ENCODE measurements around the gene ERC1.
"Not testable (repeated sequence)": the region's sequence is repeated elsewhere in the genome, so short reads cannot be mapped to it uniquely, and the experiment has no call there.

ERC1 gene

GRCh38 chr12:1034243-1034642 lies 43.2 kb downstream of the ERC1 start:
- DNase-seq = no peak

GRCh38 chr12:1034751-1035457 lies 43.9 kb downstream of the ERC1 start:
- DNase-seq = no peak

DNA sequence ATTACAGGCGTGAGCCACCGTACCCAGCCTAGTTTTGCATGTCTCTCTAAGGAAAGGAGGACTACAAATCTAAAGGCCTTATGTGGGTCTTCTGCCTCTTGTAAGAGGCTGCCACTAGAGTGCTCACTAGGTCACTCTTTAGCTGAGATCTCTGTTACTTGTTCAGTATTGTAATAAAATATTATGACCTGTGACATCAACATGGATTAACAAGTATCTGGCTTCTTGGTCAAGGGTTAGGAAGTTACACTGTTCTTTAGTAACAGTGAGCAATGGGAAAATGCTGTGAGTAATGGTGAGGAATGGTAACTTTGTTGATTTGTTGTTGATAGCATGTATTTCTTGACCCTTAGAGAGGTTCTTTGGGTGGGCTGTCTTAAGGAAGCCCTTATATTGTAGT lies 50.5 kb downstream of the ERC1 start:
- DNase-seq = no peak

DNA sequence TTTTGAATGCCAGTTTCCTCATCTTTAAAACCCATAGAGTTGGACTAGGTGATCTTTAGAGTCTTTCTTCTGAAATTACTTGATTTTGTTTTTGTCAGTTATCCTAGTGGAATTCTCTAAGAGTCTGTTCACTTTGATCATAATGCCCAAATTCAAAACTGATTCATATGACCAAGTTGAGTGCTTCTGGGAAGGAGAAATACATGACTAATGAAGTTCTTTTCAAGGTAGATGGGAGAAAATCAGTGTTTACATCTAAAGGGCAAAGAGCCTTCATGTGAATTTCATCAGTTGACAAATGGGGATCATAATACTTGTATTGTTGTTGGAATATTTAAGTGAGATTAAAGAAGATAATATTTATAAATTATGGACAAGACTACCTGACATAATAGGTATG lies 53.2 kb downstream of the ERC1 start:
- no peak for DNase-seq

DNA sequence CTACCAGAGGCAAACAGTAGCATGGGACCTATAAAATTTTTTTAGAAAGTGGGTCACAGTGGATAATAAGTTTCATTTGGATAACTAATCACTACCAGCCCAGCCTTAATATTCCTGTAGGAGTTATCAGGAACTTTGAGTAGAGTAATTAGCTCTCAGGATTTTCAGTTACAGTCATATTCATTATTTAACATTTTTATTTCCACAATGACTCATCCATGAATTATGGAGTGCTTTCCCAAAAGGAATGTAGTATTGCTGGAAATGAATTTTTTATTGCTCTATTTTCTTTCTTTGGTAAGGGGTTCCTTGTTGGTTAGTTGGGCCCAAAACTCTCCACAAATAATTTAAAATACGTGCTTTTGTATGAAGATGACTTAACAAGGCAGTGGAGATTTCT lies 53.7 kb downstream of the ERC1 start:
- DNase-seq = no peak

GRCh38 chr12:1046727-1047126 lies 55.7 kb downstream of the ERC1 start:
- DNase-seq = no peak

DNA sequence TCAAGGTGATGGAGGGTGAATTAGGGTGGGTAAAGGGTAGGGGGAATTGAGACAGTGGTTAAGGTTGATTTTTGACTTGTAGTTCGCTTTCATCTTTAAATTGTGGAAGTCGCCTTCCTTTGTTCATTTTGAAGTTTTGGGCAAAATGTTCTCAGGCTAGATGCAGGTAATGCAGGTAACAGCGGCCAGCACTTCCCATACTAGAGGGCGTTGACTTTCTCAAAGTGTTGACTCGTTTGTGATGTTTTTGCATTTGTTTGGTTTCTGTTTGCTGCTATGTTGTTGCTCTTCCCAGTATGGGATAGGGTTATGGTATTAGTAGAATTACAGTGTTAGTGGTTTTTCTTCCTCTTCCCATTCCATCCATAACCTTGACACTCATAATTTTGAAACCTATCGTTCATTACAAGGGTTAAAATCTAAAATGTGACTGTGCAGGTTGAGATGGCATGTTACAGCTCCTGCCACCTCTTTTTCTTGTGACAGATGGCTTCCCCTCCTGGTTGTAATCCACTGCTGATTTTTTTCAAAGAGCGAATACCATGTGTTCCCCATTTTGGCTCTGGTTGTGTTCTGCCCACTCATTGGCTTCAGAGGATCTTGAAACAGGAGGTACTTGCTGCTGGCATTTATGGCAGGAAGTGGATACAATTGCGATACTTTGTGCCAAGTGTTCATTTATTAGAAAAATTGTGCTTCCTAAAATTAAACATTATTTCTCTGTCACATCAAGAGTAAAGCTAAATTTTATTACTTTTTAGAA lies 57.1 kb downstream of the ERC1 start:
- DNase-seq = no peak

DNA sequence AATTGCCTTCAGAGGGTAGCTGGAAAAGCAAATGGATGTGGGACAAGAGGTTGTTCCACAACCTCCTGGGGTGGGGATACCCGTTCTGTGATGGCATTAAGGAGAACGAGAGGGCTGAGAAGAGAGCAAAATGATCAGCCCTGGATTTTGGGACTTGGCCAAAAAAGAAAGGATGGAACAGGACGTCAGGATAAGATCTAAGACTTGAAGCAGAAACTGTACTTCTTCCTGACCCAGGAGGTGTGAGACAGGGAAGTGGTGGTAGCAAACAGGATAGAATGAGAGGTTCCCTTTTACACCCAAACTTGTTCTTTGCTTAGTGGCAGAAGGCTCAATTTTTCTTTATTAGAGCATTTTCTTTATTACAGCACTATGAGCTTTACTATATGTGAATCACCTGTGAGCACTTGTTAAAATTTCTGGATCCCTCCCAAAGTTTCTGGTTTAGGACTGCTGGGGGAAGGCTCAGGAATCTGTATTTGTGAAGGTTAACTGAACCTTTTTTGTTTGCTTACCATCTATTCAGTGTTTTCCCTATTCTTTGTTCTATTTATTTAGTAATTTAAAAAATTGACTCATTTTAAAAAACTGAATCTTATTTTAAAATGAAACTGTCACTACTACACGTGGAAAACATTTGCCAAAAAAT lies 59.2 kb downstream of the ERC1 start:
- no peak for DNase-seq

DNA sequence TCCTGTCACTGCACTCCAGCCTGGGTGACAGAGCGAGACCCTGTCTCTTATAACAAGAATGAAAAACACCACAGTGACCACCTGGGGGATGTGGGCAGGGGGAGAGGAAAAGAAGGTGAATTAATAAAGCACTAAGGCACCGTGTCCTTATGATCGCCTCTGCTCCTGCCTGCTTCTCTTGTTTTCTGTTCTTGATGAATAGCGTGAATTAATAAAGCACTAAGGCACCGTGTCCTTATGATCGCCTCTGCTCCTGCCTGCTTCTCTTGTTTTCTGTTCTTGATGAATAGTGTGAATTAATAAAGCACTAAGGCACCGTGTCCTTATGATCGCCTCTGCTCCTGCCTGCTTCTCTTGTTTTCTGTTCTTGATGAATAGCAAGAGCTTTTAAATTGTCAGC lies 60.6 kb downstream of the ERC1 start:
- not testable (repeated sequence) for DNase-seq

GRCh38 chr12:1053690-1054089 lies 62.7 kb downstream of the ERC1 start:
- no peak for DNase-seq

DNA sequence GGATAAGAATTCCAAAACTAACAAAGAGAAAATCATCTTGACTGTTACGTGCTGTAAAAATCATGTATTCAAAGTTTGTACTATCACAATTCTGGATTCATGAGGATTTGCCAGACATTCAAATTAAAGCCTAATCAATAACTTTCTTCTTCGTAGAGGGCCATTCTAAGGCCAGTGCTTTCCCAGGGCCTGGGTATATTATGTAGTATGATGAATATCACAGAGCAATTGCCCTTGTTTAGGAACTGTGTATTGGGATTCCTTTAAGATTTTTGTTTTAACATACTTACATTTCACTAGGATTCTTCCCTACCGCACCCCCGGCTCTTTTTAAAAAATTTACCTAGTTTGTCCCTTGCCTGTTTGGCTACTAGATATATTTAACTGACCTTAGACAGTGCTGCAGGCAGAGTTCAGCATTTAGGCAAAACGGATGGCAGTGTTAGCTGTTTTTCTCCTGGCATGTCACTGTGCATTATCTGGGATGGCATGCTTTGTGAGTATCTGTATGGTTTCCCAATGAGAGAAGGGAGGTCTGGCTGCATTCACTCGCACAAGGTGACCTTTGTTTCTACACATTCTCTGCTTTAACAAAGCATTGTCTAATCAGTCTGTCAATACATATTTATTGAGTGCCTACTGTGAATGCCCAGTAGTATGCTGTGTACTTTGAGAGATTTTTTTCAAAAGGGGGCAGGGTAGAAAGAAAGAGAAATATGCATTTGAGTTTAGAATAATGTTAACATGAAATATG lies 63.3 kb downstream of the ERC1 start:
- no peak for DNase-seq

- no peak for DNase-seq
Observed at GRCh38 chr12:1056390-1056789, 65.4 kb downstream of the ERC1 start.

DNA sequence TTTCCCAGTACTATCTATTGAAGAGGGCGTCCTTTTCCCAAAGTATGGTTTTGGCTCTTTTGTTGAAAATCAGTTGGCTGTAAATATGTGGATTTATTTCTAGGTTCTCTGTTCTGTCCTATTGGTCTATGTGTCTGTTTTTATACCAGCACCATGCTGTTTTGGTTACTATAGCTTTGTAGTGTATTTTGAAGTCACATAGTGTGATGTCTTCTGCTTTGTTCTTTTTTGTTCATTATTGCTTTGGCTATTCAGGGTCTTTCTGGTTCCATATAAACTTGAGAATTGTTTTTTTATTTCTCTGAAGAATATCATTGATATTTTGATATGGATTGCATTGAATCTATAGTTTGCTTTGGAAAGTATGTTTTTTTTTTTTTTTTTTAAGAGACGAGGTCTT lies 67.4 kb downstream of the ERC1 start:
- no peak for DNase-seq

DNA sequence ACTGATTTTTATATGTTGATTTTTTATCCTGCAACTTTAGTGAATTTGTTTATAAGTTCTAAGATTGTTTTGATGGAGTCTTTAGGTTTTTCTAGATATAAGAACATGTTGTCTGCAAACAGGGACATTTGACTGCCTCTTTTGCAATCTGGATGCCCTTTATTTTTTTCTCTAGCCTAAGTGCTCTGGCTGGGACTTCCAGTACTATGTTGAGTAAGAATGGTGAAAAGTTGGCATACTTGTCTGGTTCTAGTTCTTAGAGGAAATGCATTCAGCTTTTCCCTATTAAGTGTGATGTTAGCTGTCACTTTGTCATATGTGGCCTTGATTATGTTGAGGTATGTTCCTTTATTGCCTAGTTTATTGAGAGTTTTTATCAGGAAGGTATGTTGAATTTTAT lies 68.1 kb downstream of the ERC1 start:
- DNase-seq = no peak

GRCh38 chr12:1063852-1064251 lies 72.8 kb downstream of the ERC1 start:
- DNase-seq = no peak

DNA sequence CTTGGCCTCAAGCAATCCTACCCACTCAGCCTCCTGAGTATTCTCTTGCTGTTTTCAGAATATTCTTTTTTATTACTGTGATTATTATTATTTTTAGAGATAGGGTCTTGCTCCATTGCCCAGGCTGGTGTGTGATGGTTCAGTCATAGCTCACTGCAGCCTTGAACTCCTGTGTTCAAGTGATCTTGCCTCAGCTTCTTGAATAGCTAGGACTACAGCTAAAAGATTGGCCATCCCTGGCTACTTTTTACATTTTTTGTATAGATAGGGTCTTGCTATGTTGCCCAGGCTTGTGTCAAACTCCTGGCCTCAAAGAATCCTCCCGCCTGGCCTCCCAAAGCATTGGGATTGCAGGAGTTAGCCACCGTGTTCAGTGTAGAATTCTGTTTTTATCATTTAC lies 73.3 kb downstream of the ERC1 start:
- no peak for DNase-seq

GRCh38 chr12:1065629-1066028 lies 74.6 kb downstream of the ERC1 start:
- no peak for DNase-seq

- no peak for DNase-seq
Observed at GRCh38 chr12:1069846-1070245, 78.8 kb downstream of the ERC1 start.

DNA sequence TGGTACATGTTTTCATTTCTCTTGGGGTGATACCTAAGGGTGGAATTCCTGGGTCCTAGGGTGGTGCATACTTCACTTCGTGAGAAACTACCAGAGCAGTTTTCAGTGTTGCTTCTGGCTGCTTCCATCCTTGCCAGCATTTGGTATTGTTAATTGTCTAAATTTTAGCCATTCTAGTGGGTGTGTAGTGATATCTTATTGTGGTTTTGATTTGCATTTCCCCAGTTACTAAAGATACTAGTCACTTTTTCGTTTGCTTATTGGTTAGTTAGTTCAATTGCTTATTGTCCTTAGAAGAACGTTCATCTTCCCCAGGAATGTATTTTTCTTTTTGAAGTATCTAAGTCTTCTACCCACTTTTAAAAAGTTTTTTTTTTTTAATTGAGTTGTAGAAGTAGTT lies 80.2 kb downstream of the ERC1 start:
- no peak for DNase-seq

DNA sequence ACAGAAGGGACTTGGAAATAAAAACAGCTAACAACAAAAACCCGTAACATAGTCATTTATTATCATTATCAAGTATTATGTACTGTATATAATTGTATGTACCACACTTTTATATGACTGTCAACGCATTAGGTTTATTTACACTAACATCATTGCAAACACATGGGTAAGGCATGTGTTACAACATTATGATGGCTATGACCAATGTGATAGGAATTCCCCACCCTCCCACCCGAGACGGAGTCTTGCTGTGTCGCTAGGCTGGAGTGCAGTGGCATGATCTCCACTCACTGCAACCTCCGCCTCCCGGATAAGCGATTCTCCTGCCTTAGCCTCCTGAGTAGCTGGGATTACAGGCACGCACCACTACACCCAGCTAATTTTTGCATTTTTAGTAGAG lies 82.6 kb downstream of the ERC1 start:
- DNase-seq = no peak

DNA sequence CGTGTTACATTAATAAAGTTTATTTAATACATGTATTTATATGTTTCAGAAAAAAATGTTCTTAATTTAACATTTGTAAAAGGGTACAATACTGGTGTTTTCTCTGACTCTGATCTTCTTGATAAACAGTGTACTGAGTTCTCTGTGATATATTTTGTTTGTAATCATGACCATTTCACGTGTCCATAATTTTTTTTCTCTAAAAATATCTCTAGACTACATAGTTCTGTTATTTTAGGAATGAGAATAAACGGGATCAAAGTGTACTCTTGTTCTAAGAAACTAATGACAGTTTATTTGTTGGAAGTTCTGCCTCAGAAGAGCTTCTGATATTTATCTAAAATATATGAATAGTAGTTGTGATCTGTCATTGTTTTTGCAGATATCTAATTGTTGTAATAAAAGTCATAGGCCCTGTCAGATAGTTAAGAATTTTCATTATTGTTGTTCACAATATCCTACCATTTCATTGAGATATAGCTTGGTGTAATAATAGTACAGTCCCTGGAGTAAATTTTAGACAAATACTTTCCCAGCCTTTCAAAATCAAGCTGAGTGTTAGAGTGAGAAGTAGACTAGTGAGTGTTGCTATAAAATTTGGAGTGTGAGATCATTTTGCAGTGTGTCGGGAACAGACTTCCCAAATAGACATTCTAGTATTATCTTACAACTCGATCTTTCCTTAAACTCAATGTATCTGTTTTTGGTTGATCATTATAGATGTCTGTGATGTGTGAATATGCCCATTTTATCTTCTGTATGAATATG lies 86.2 kb downstream of the ERC1 start:
- no peak for DNase-seq

GRCh38 chr12:1078002-1078401 lies 87.0 kb downstream of the ERC1 start:
- no peak for DNase-seq
